A673 (cell line): ENCODE data around the gene TEC. TPM values are rescaled to one million over a fixed set of nuclear protein-coding genes. Genes with fewer than 3 reads are reported as not detected.

Source experiments
- BruUV-seq: library from RNA; stranded (reverse); fragments of 400-500 nt; replicated peaks from 2 replicates; lab custom pipeline; 2021; lab: Mats Ljungman, UMichigan
- CTCF ChIA-PET: fragments of 300-600 bp; sonication (Branson Sonifier 250); formaldehyde crosslinking; loops from one replicate; lab custom pipeline; 2022; ENCODE audit warnings: antibody characterized with exemption; lab: Charles Lee
- POLR2A ChIA-PET: fragments of 300-600 bp; sonication (Branson Sonifier 250); formaldehyde crosslinking; loops from one replicate; lab custom pipeline; 2022; ENCODE audit warnings: antibody characterized with exemption; ENCODE audit not compliant: low non-redundant PET; lab: Charles Lee
- DNase-seq: peaks from one replicate; pipeline ENCODE4 v3.0.0-alpha.2; 2015; ENCODE audit warnings: low spot score
- H3K27ac ChIP-seq: fragments of 200-600 bp; sonication (generic); 2 replicates; pipeline ENCODE4 v1.5.1; 2016; ENCODE audit warnings: mixed run types, low read depth, mild to moderate bottlenecking, mixed read lengths, antibody characterized with exemption, low read length; ENCODE audit not compliant: poor library complexity, severe bottlenecking
- H3K27me3 ChIP-seq: fragments of 200-600 bp; sonication (generic); replicated peaks from 2 replicates; pipeline ENCODE4 v1.6.1; 2017; ENCODE audit warnings: mixed run types, low read depth, mild to moderate bottlenecking, mixed read lengths, antibody characterized with exemption, low read length; ENCODE audit not compliant: insufficient read depth, poor library complexity
- H3K36me3 ChIP-seq: fragments of 200-600 bp; sonication (generic); 2 replicates; pipeline ENCODE4 v1.6.1; 2016; ENCODE audit warnings: mixed run types, mild to moderate bottlenecking, mixed read lengths, antibody characterized with exemption, low read length; ENCODE audit not compliant: insufficient read depth, poor library complexity, severe bottlenecking
- H3K4me1 ChIP-seq: fragments of 200-600 bp; sonication (generic); 2 replicates; pipeline ENCODE4 v1.6.1; 2017; ENCODE audit warnings: mixed run types, mild to moderate bottlenecking, mixed read lengths, antibody characterized with exemption, low read length; ENCODE audit not compliant: insufficient read depth, poor library complexity, severe bottlenecking
- H3K4me3 ChIP-seq: fragments of 200-600 bp; sonication (generic); 2 replicates; pipeline ENCODE4 v1.5.1; 2016; ENCODE audit warnings: low read depth, mixed run types, mild to moderate bottlenecking, mixed read lengths, low read length; ENCODE audit not compliant: poor library complexity, severe bottlenecking
- H3K9me3 ChIP-seq: fragments of 200-600 bp; sonication (generic); 2 replicates; pipeline ENCODE4 v1.6.1; 2016; ENCODE audit warnings: mixed run types, low read depth, mild to moderate bottlenecking, mixed read lengths, antibody characterized with exemption, low read length; ENCODE audit not compliant: poor library complexity, severe bottlenecking
- CTCF ChIP-seq: fragments of 300-800, 200-600 bp; sonication (generic); conservative IDR thresholded peaks from 2 replicates; pipeline ENCODE4 v1.5.1; 2017; ENCODE audit warnings: low read depth, mild to moderate bottlenecking, antibody characterized with exemption, low read length, moderate library complexity, mixed read lengths
- EZH2 ChIP-seq: fragments of 200-600 bp; sonication (generic); IDR thresholded peaks from 2 replicates; pipeline ENCODE4 v1.6.1; 2017; ENCODE audit warnings: borderline replicate concordance, low read depth, mild to moderate bottlenecking, mixed read lengths, antibody characterized with exemption, low read length; ENCODE audit not compliant: poor library complexity, severe bottlenecking
- intact Hi-C: fragments of 100-400 bp; cut with micrococcal nuclease; formaldehyde crosslinking; loops from one replicate; pipeline ENCODE4 v1.10.0; 2022; ENCODE audit not compliant: unreplicated experiment
- total RNA-seq: library from RNA; stranded (reverse); gene quantifications from 2 replicates; pipeline ENCODE4 v1.2.3, GENCODE V29; 2021

The TEC gene
- total RNA-seq, 1 experiment from 2014 or later, result 6.8 TPM

GRCh38 chr4:48103483-48104139, 166.0 kb downstream of the TEC start:
- Histone ChIP-seq H3K9me3 (no peaks in the 10 kb centered on the region), H3K4me3 (no peak overlapping the region), H3K36me3 (no peaks in the 10 kb centered on the region), H3K27me3 (no peaks in the 10 kb centered on the region), H3K27ac (no peak overlapping the region), H3K4me1 (peaks cover 36% of the 10 kb centered on the region)
- no peak for TF ChIP-seq CTCF
- no peak for TF ChIP-seq EZH2
- no peak for DNase-seq
- CTCF ChIA-PET, result no interaction called here
- POLR2A ChIA-PET, result no interaction called here
- intact Hi-C loops, result no loop called here
- no TSS peak for BruUV-seq

- POLR2A ChIA-PET, result no interaction called here
- no peaks in the 10 kb centered on the region for H3K9me3 ChIP-seq
- CTCF ChIA-PET, result interaction anchor here (0.6 kb wide), 1 partner anchor 89 kb away, joined by 3 read pairs; no protein-coding TSS in a partner anchor
- intact Hi-C loops, result no loop called here
- peaks cover 36% of the 10 kb centered on the region for H3K4me1 ChIP-seq
- TF ChIP-seq CTCF (peak; percentile 51), EZH2 (no peak)
- peak overlapping the region; percentile 24 for H3K27ac ChIP-seq
- H3K27me3 ChIP-seq, result no peaks in the 10 kb centered on the region
- no peaks in the 10 kb centered on the region for H3K36me3 ChIP-seq
- no peak overlapping the region for H3K4me3 ChIP-seq
- DNase-seq, result peak; percentile 55
- no TSS peak for BruUV-seq
Observed at GRCh38 chr4:48102303-48102702, 167.3 kb downstream of the TEC start.

DNA sequence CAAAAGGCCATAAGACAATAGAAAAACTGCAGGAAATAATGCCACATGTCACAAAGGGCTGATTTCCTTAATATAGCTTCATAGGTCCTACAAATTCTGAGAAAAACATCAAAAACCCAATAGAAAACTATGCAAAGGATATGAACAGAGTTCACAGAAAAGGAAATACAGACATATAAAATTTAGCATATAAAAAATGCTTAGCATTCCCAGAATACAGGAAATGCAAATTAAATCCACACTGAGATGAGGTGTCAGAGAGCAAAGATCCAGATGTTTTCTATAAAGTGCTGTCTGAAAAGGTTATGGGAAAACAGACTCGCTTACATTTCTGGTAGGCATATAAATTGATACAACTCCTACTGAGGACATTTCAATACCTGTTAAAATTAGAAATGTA, 169.4 kb downstream of the TEC start:
- Histone ChIP-seq H3K4me1 (peaks cover 26% of the 10 kb centered on the region), H3K9me3 (no peaks in the 10 kb centered on the region), H3K27ac (peak overlapping the region; percentile 80), H3K36me3 (no peaks in the 10 kb centered on the region), H3K27me3 (no peaks in the 10 kb centered on the region), H3K4me3 (no peak overlapping the region)
- TF ChIP-seq EZH2, result no peak
- TF ChIP-seq CTCF, result no peak
- CTCF ChIA-PET, result no interaction called here
- POLR2A ChIA-PET, result interaction anchor here (0.7 kb wide), 1 partner anchor 1842 kb away, joined by 3 read pairs; no protein-coding TSS in a partner anchor
- intact Hi-C loops, result no loop called here
- BruUV-seq, result no TSS peak
- peak; percentile 88 for DNase-seq
